B cell (primary cell): ENCODE data around the gene NTM. TPM values are rescaled to one million over a fixed set of nuclear protein-coding genes. Genes with fewer than 3 reads are reported as not detected.

ENCODE experiments used
- ATAC-seq: fragments of 200-7000 bp; cut with Tn5 transposase; one replicate; pipeline ENCODE4 v1.10.0; 2021; ENCODE audit warnings: low read depth, mild to moderate bottlenecking, moderate number of reproducible peaks, moderate library complexity
- CTCF ChIA-PET: fragments of 350-600 bp; sonication (Branson Sonifier 250); formaldehyde crosslinking; loops from one replicate; lab custom pipeline; 2021; ENCODE audit warnings: antibody characterized with exemption, inconsistent platforms; lab: Charles Lee
- POLR2A ChIA-PET: fragments of 350-600 bp; sonication (Branson Sonifier 250); formaldehyde crosslinking; loops from one replicate; lab custom pipeline; 2021; ENCODE audit warnings: antibody characterized with exemption; lab: Charles Lee
- DNase-seq: peaks from one replicate; pipeline ENCODE4 v3.0.0; 2013
- H2AFZ ChIP-seq: 2 replicates; pipeline ENCODE4 v1.6.1; 2012; ENCODE audit warnings: mild to moderate bottlenecking, low read depth, low read length; ENCODE audit not compliant: insufficient read depth, poor library complexity, severe bottlenecking
- H3K27ac ChIP-seq, 2 donors: 1 replicate in 1 of 2; 2 replicates in 1 of 2; pipeline ENCODE4 v1.5.1; 2012 to 2013; ENCODE audit warnings: low read length in 2 of 2, mild to moderate bottlenecking in 2 of 2, moderate library complexity in 1 of 2
- H3K27me3 ChIP-seq, 4 experiments: fragments of 200-600 bp in 1 of 4; sonication (generic) in 1 of 4; replicated peaks in 1 of 4; 1 replicate in 2 of 4; 2 replicates in 2 of 4; pipeline versions ENCODE4 v1.6.1 to v1.7.0; 2013 to 2016; ENCODE audit warnings: low read length in 3 of 4, mild to moderate bottlenecking in 2 of 4, mixed read lengths in 1 of 4, moderate library complexity in 1 of 4; ENCODE audit not compliant: insufficient read depth in 4 of 4, control insufficient read depth in 3 of 4; ENCODE audit errors: control extremely low read depth in 1 of 4
- H3K36me3 ChIP-seq, 2 experiments: replicated peaks in 1 of 2; 1 replicate in 1 of 2; 2 replicates in 1 of 2; pipeline versions ENCODE4 v1.6.1 to v1.7.1; 2013; ENCODE audit warnings: low read length in 1 of 2; ENCODE audit not compliant: insufficient read depth in 2 of 2, control insufficient read depth in 1 of 2; ENCODE audit errors: control extremely low read depth in 1 of 2, extremely low read depth in 1 of 2
- H3K4me1 ChIP-seq, 2 donors: fragments of 200-600 bp in 1 of 2; sonication (generic) in 1 of 2; 1 replicate in 1 of 2; 2 replicates in 1 of 2; pipeline versions ENCODE4 v1.5.1 to v1.6.1; 2013 to 2017; ENCODE audit warnings: low read length in 2 of 2; ENCODE audit not compliant: control insufficient read depth in 2 of 2, insufficient read depth in 2 of 2
- H3K4me2 ChIP-seq: replicated peaks from 2 replicates; pipeline ENCODE3; 2012; ENCODE audit warnings: mild to moderate bottlenecking, low read depth, low read length; ENCODE audit not compliant: poor library complexity, severe bottlenecking
- H3K4me3 ChIP-seq, 5 experiments: fragments of 200-600 bp in 1 of 5; sonication (generic) in 1 of 5; 1 replicate in 3 of 5; 2 replicates in 2 of 5; pipeline versions ENCODE4 v1.5.1 to v1.7.0; 2011 to 2016; ENCODE audit warnings: low read length in 4 of 5, mild to moderate bottlenecking in 4 of 5, low read depth in 2 of 5, control low read depth in 1 of 5, moderate library complexity in 1 of 5; ENCODE audit not compliant: insufficient read depth in 1 of 5; ENCODE audit errors: control extremely low read depth in 1 of 5, extremely low read depth in 1 of 5
- H3K79me2 ChIP-seq: fragments of 200-600 bp; sonication (generic); one replicate; pipeline ENCODE4 v1.6.0; 2016; ENCODE audit warnings: low read length; ENCODE audit not compliant: control insufficient read depth, insufficient read depth
- H3K9ac ChIP-seq: fragments of 200-600 bp; sonication (generic); 2 replicates; pipeline ENCODE4 v1.6.1; 2017; ENCODE audit warnings: mild to moderate bottlenecking, low read length, moderate library complexity
- H3K9me3 ChIP-seq, 3 donors: one replicate each; pipeline versions ENCODE4 v1.6.1 to v1.7.1; 2013; ENCODE audit warnings: low read length in 2 of 3; ENCODE audit not compliant: control insufficient read depth in 2 of 3, insufficient read depth in 1 of 3; ENCODE audit errors: control extremely low read depth in 1 of 3
- H4K20me1 ChIP-seq: 2 replicates; pipeline ENCODE4 v1.6.0; 2012; ENCODE audit warnings: mild to moderate bottlenecking, low read length; ENCODE audit not compliant: insufficient read depth, control insufficient read depth, poor library complexity, severe bottlenecking
- H3K27ac Mint-ChIP-seq: one replicate; pipeline ENCODE4 v1.8.0; 2021; ENCODE audit warnings: mixed read lengths
- H3K27me3 Mint-ChIP-seq: one replicate; pipeline ENCODE4 v1.8.0; 2021; ENCODE audit warnings: mixed read lengths
- H3K4me1 Mint-ChIP-seq: one replicate; pipeline ENCODE4 v1.8.0; 2021; ENCODE audit warnings: mixed read lengths
- H3K4me3 Mint-ChIP-seq: one replicate; pipeline ENCODE4 v1.8.0; 2021; ENCODE audit warnings: mixed read lengths
- H3K9me3 Mint-ChIP-seq: one replicate; pipeline ENCODE4 v1.8.0; 2022; ENCODE audit warnings: mixed read lengths; ENCODE audit not compliant: insufficient read depth
- EZH2 ChIP-seq: IDR thresholded peaks from 2 replicates; pipeline ENCODE4 v1.6.1; 2012; ENCODE audit warnings: borderline replicate concordance, low read depth, mild to moderate bottlenecking, moderate library complexity, low read length; ENCODE audit not compliant: insufficient read depth, poor library complexity, severe bottlenecking
- whole genome bisulfite sequencing: methylation state at CpG from one replicate; pipeline ENCODE4 v1.1.5; 2013; ENCODE audit warnings: missing lambda C conversion rate; ENCODE audit not compliant: insufficient coverage; 5-methylcytosine and 5-hydroxymethylcytosine counted together
- intact Hi-C: fragments of 100-400 bp; cut with micrococcal nuclease; formaldehyde crosslinking; loops from one replicate; pipeline ENCODE4 v1.10.0; 2022
- polyA plus RNA-seq: library from polyadenylated mRNA; depleted of rRNA; stranded (reverse); fragments of >200 nt; gene quantifications from 2 replicates; pipeline ENCODE4 v1.2.3, GENCODE V29; 2012
- total RNA-seq, 2 donors: library from RNA; stranded (reverse); fragments of 120-200 nt in 1 of 2; gene quantifications; 1 replicate in 1 of 2; 2 replicates in 1 of 2; pipeline versions ENCODE4 v1.2.3 to v1.2.4, GENCODE V29; 2013 to 2022
- TF ChIP-seq, protein P1 (sequence below): fragments of 200-600 bp; IDR thresholded peaks from one replicate; pipeline ENCODE4 v1.8.0; 2022; ENCODE audit warnings: antibody characterized with exemption, mild to moderate bottlenecking

The NTM gene
- total and polyA plus RNA-seq, 2 donors (not counting 1 experiment from before 2014, with no cell fraction given): not detected

DNA sequence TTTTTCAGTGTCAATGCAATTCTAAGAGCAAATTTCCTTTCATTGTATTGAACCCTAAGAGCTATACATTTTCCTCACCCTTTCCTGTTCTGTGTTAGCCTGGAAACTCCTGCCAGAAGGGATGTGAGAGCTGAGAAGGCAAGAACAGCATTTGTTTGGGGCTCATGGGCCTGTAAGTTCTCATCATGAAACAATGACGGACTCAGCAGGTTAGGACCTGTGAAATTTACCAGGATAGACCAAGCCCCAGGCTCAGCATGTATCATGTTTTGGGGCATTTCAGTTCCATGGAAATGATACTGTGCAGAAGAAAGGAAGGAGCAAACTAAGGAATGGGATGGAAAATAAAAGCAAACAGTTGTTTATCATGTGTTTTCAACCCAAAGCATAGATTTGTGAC lies 41.6 kb downstream of the NTM start:
- intact Hi-C loops: no loop called here
- H3K27ac Mint-ChIP-seq: no peak overlapping the region
- no peak overlapping the region for H3K4me3 Mint-ChIP-seq
- Histone ChIP-seq H3K9ac (no peak overlapping the region), H3K9me3 (peaks cover 0 to 7% (median 0%) of the 10 kb centered on the region in 3 donors), H3K27ac (no peak overlapping the region), H3K4me3 (no peak overlapping the region), H3K4me1 (no peaks in the 10 kb centered on the region), H3K27me3 (no peaks in the 10 kb centered on the region), H3K36me3 (no peaks in the 10 kb centered on the region), H4K20me1 (no peaks in the 10 kb centered on the region), H3K4me2 (no peak overlapping the region), H3K79me2 (no peaks in the 10 kb centered on the region), H2AFZ (no peak overlapping the region)
- H3K9me3 Mint-ChIP-seq: no peaks in the 10 kb centered on the region
- CTCF ChIA-PET: no interaction called here
- TF ChIP-seq EZH2: no peak
- TF ChIP-seq, protein P1, sequence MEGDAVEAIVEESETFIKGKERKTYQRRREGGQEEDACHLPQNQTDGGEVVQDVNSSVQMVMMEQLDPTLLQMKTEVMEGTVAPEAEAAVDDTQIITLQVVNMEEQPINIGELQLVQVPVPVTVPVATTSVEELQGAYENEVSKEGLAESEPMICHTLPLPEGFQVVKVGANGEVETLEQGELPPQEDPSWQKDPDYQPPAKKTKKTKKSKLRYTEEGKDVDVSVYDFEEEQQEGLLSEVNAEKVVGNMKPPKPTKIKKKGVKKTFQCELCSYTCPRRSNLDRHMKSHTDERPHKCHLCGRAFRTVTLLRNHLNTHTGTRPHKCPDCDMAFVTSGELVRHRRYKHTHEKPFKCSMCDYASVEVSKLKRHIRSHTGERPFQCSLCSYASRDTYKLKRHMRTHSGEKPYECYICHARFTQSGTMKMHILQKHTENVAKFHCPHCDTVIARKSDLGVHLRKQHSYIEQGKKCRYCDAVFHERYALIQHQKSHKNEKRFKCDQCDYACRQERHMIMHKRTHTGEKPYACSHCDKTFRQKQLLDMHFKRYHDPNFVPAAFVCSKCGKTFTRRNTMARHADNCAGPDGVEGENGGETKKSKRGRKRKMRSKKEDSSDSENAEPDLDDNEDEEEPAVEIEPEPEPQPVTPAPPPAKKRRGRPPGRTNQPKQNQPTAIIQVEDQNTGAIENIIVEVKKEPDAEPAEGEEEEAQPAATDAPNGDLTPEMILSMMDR: no peak
- H3K4me1 Mint-ChIP-seq: no peaks in the 10 kb centered on the region
- 92% methylated on average over 1 of the region's 1 CpG for WGBS
- ATAC-seq: no peak
- no peaks in the 10 kb centered on the region for H3K27me3 Mint-ChIP-seq
- POLR2A ChIA-PET: no interaction called here
- no peak for DNase-seq

DNA sequence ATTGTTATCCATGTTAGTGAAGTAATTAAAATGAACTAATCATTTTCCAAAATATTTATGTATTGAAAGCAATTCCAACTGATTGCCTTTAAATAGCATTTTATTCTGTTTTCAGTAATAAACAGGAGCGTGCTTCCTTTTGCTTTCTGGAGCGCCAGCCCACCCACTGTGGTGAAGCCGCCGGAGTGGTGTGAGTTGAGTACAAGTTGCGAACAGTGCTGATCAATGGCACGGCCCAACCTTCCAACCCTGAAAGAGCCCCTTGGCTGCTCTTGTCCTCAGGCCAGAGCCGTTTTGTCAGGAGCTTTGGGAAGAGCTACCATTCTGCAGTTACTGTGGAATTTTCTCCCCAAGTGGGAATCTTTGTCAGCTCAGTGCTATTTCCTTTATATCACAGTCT lies 42.8 kb downstream of the NTM start:
- POLR2A ChIA-PET: no interaction called here

More for the DNA sequence above, 42.8 kb downstream of the NTM start:
- TF ChIP-seq, protein P1: no peak
- TF ChIP-seq EZH2: no peak
- no peaks in the 10 kb centered on the region for H3K9me3 Mint-ChIP-seq
- H3K4me1 Mint-ChIP-seq: no peaks in the 10 kb centered on the region
- no peak overlapping the region for H3K4me3 Mint-ChIP-seq
- CTCF ChIA-PET: no interaction called here
- no peak overlapping the region for H3K9ac ChIP-seq
- no peak overlapping the region for H2AFZ ChIP-seq
- H3K9me3 ChIP-seq: peaks cover 0 to 4% (median 0%) of the 10 kb centered on the region in 3 donors
- H3K4me3 ChIP-seq: no peak overlapping the region
- DNase-seq (no peak), ATAC-seq (no peak)
- no peaks in the 10 kb centered on the region for H3K27me3 Mint-ChIP-seq
- no peak overlapping the region for H3K27ac Mint-ChIP-seq
- no peak overlapping the region for H3K4me2 ChIP-seq
- no peaks in the 10 kb centered on the region for H3K27me3 ChIP-seq
- no peaks in the 10 kb centered on the region for H4K20me1 ChIP-seq
- no peaks in the 10 kb centered on the region for H3K36me3 ChIP-seq
- intact Hi-C loops: no loop called here
- H3K79me2 ChIP-seq: no peaks in the 10 kb centered on the region
- WGBS: 93% methylated on average over 6 of the region's 7 CpGs
- no peak overlapping the region for H3K27ac ChIP-seq
- no peaks in the 10 kb centered on the region for H3K4me1 ChIP-seq
